Hepatocyte (in vitro differentiated cells): Measurements from ENCODE around the gene VWA7.

Experiments
- CTCF ChIP-seq: fragments of 200-600 bp; sonication (generic); IDR thresholded peaks from 2 replicates; pipeline ENCODE4 v1.5.1; 2016; ENCODE audit warnings: antibody characterized with exemption, mild to moderate bottlenecking; ENCODE audit not compliant: poor library complexity
- EZH2 ChIP-seq: fragments of 200-600 bp; sonication (generic); IDR thresholded peaks from 2 replicates; pipeline ENCODE4 v1.6.1; 2016; ENCODE audit warnings: antibody characterized with exemption, mild to moderate bottlenecking, borderline replicate concordance
- EZH2phosphoT487 ChIP-seq: fragments of 200-600 bp; sonication (generic); IDR thresholded peaks from one replicate; pipeline ENCODE4 v1.6.1; 2018; ENCODE audit warnings: antibody characterized with exemption, mild to moderate bottlenecking, low read depth, moderate library complexity; ENCODE audit not compliant: unreplicated experiment, severe bottlenecking

- TF ChIP-seq CTCF: no peak
- TF ChIP-seq EZH2: no peak
- no peak for TF ChIP-seq EZH2phosphoT487
These were observed 45.1 kb downstream of the VWA7 start for GRCh38 chr6:31732029-31732428.
